HepG2 (cell line): ENCODE results near the gene BCL2L11. TPM values are rescaled to one million over a fixed set of nuclear protein-coding genes. Genes with fewer than 3 reads are reported as not detected.

Experiments used
- ATAC-seq: fragments of 200-7000 bp; cut with Tn5 transposase; 3 replicates; pipeline ENCODE4 v1.9.1; 2020; ENCODE audit warnings: mild to moderate bottlenecking, moderate library complexity
- BruUV-seq: library from RNA; stranded (reverse); fragments of 400-500 nt; replicated peaks from 2 replicates; lab custom pipeline; 2021; lab: Mats Ljungman, UMichigan
- CTCF ChIA-PET: fragments of 300-600 bp; formaldehyde crosslinking; extraction: SDS; loops from one replicate; lab custom pipeline; 2021; ENCODE audit warnings: low total read pairs, inconsistent platforms, low intra/inter-chr PET ratio; lab: Yijun Ruan, JAX
- POLR2A ChIA-PET: fragments of 350-600 bp; sonication (Branson Sonifier 250); formaldehyde crosslinking; loops from one replicate; lab custom pipeline; 2020; ENCODE audit warnings: antibody characterized with exemption, inconsistent platforms; lab: Yijun Ruan, JAX
- DNase-seq: peaks from one replicate; pipeline ENCODE4 v3.0.0-alpha.2; 2015; ENCODE audit warnings: low spot score
- FAIRE-seq: peaks from 3 replicates; lab custom pipeline; 2011; peaks lifted over from hg19 to GRCh38; lab: Jason Lieb, UNC
- H2AFZ ChIP-seq: one replicate; pipeline ENCODE4 v1.6.1; 2011; ENCODE audit warnings: low read length, inconsistent platforms
- H3K27ac ChIP-seq: fragments of 300-600 bp; 3 replicates; pipeline ENCODE4 v1.8.0; 2011; ENCODE audit warnings: mixed run types, mild to moderate bottlenecking, mixed read lengths, low read length, inconsistent platforms; ENCODE audit not compliant: insufficient read depth; ENCODE audit errors: extremely low read length
- H3K27me3 ChIP-seq, 2 experiments: fragments of 200-600 bp in 1 of 2; 2 replicates in 1 of 2; 3 replicates in 1 of 2; pipeline versions ENCODE4 v1.6.0 to v1.8.0; 2011; ENCODE audit warnings: low read length in 2 of 2, mild to moderate bottlenecking in 2 of 2, moderate library complexity in 2 of 2, inconsistent platforms in 1 of 2; ENCODE audit not compliant: insufficient read depth in 2 of 2, control insufficient read depth in 1 of 2
- H3K36me3 ChIP-seq, 2 experiments: fragments of 200-600 bp in 1 of 2; replicated peaks in 1 of 2; 2 replicates in 1 of 2; 3 replicates in 1 of 2; pipeline versions ENCODE4 v1.5.1 to v1.8.0; 2011; ENCODE audit warnings: low read length in 2 of 2, inconsistent platforms in 1 of 2; ENCODE audit not compliant: insufficient read depth in 2 of 2, control insufficient read depth in 1 of 2
- H3K4me1 ChIP-seq: 2 replicates; pipeline ENCODE4 v1.5.1; 2012; ENCODE audit warnings: low read length, inconsistent platforms; ENCODE audit not compliant: insufficient read depth
- H3K4me2 ChIP-seq: 2 replicates; pipeline ENCODE4 v1.6.0; 2011; ENCODE audit warnings: low read depth, low read length, inconsistent platforms
- H3K4me3 ChIP-seq, 3 experiments: fragments of 200-600 bp in 1 of 3; sonication (generic), shearing (Covaris generic) in 1 of 3; replicated peaks in 1 of 3; 2 replicates each; pipeline ENCODE4 v1.5.1; 2011 to 2016; ENCODE audit warnings: low read length in 3 of 3, inconsistent platforms in 2 of 3, low read depth in 2 of 3, mild to moderate bottlenecking in 2 of 3, control low read depth in 1 of 3, mixed read lengths in 1 of 3; ENCODE audit not compliant: insufficient read depth in 1 of 3
- H3K79me2 ChIP-seq: one replicate; pipeline ENCODE4 v1.6.1; 2011; ENCODE audit warnings: low read length, inconsistent platforms; ENCODE audit not compliant: insufficient read depth
- H3K9ac ChIP-seq: 2 replicates; pipeline ENCODE4 v1.6.0; 2011; ENCODE audit warnings: mild to moderate bottlenecking, low read depth, low read length, inconsistent platforms; ENCODE audit not compliant: insufficient read depth
- H3K9me3 ChIP-seq: 2 replicates; pipeline ENCODE4 v1.5.1; 2012; ENCODE audit warnings: mild to moderate bottlenecking, low read length
- H4K20me1 ChIP-seq: 2 replicates; pipeline ENCODE4 v1.6.0; 2011; ENCODE audit warnings: inconsistent platforms, mild to moderate bottlenecking, low read length, moderate library complexity; ENCODE audit not compliant: insufficient read depth
- FOXM1 ChIP-seq: sonication (generic); formaldehyde crosslinking; IDR thresholded peaks from 2 replicates; pipeline ENCODE4 v1.5.0; 2020; ENCODE audit warnings: missing genetic modification reagents
- HOXA5 ChIP-seq: sonication (generic); formaldehyde crosslinking; IDR thresholded peaks from 2 replicates; pipeline ENCODE4 v1.4.0; 2020; ENCODE audit warnings: missing genetic modification reagents
- KLF15 ChIP-seq: sonication (generic); formaldehyde crosslinking; IDR thresholded peaks from 2 replicates; pipeline ENCODE4 v1.8.1; 2023; ENCODE audit warnings: borderline replicate concordance, mild to moderate bottlenecking, inconsistent platforms, missing genetic modification reagents, mixed read lengths
- NFKBIZ ChIP-seq: IDR thresholded peaks from 2 replicates; pipeline ENCODE4 v1.6.1; 2018; ENCODE audit warnings: missing genetic modification reagents, missing compliant biosample characterization
- PRPF4 ChIP-seq: fragments of 200-400 bp; formaldehyde crosslinking; IDR thresholded peaks from 2 replicates; pipeline ENCODE4 v1.6.1; 2016; ENCODE audit warnings: low read length, low read depth; ENCODE audit not compliant: poor library complexity, severe bottlenecking
- RARA ChIP-seq: IDR thresholded peaks from 2 replicates; pipeline ENCODE4 v1.6.1; 2016; ENCODE audit warnings: missing genetic modification reagents, missing compliant biosample characterization
- SNRNP70 ChIP-seq: fragments of 200-400 bp; formaldehyde crosslinking; IDR thresholded peaks from 2 replicates; pipeline ENCODE4 v1.6.1; 2017; ENCODE audit warnings: mild to moderate bottlenecking, low read depth, low read length, moderate library complexity
- THAP11 ChIP-seq: IDR thresholded peaks from 2 replicates; pipeline ENCODE4 v1.6.1; 2016; ENCODE audit warnings: missing biosample characterization, missing genetic modification reagents
- ZFP36L2 ChIP-seq: sonication (generic); formaldehyde crosslinking; IDR thresholded peaks from 2 replicates; pipeline ENCODE4 v1.4.0; 2020; ENCODE audit warnings: missing genetic modification reagents
- ZMYM2 ChIP-seq: sonication (generic); formaldehyde crosslinking; IDR thresholded peaks from 2 replicates; pipeline ENCODE4 v1.8.0; 2022; ENCODE audit warnings: mild to moderate bottlenecking, missing genetic modification reagents
- WGBS: methylation state at CpG from one replicate; pipeline ENCODE4 v1.1.6; 2017; ENCODE audit warnings: low lambda C conversion rate; 5-methylcytosine and 5-hydroxymethylcytosine counted together
- in situ Hi-C: cut with HindIII; loops from 2 replicates; pipeline ENCODE4 v1.10.0; 2017; ENCODE audit warnings: low pct_unique_long_range_greater_than_20kb; ENCODE audit not compliant: extremely low pct_ligation_motif_present
- intact Hi-C: fragments of 100-400 bp; cut with micrococcal nuclease; formaldehyde crosslinking; loops from one replicate; pipeline ENCODE4 v1.10.0; 2022; ENCODE audit not compliant: unreplicated experiment
- polyA plus RNA-seq, 8 experiments: library from polyadenylated mRNA; depleted of rRNA in 3 of 8; stranded (reverse) in 7 of 8; unstranded in 1 of 8; fragments of >200 nt; fragmentation: Illumina TruSeq in 4 of 8; extraction: Trizol in 4 of 8; gene quantifications; 2 replicates each; pipeline versions ENCODE4 v1.2.1 to v1.2.3, GENCODE V29; 2011 to 2016; ENCODE audit warnings: low read depth in 4 of 8, missing spikeins in 1 of 8, mixed read lengths in 1 of 8; ENCODE audit not compliant: insufficient read depth in 1 of 8
- total RNA-seq, 5 experiments: library from RNA; depleted of rRNA; stranded (reverse); fragments of >200 nt; fragmentation: Illumina TruSeq; extraction: Trizol; gene quantifications; 2 replicates each; pipeline ENCODE4 v1.2.3, GENCODE V29; 2016; ENCODE audit warnings: low read depth in 1 of 5
- TF ChIP-seq, protein P1 (sequence below): sonication (generic); formaldehyde crosslinking; IDR thresholded peaks from 2 replicates; pipeline ENCODE4 v1.8.0; 2022; ENCODE audit warnings: mild to moderate bottlenecking, missing genetic modification reagents
- TF ChIP-seq, protein P2 (sequence below): sonication (generic); formaldehyde crosslinking; IDR thresholded peaks from 2 replicates; pipeline ENCODE4 v1.4.0; 2020; ENCODE audit warnings: mild to moderate bottlenecking, missing genetic modification reagents
- TF ChIP-seq, protein P3 (sequence below): sonication (generic); formaldehyde crosslinking; IDR thresholded peaks from 2 replicates; pipeline ENCODE4; 2020; ENCODE audit warnings: missing genetic modification reagents, mild to moderate bottlenecking, borderline replicate concordance

Gene BCL2L11
- total and polyA plus RNA-seq, 2 of the 13 experiments (the other 11 are each of a cell fraction or from before 2014, with no cell fraction given) = 6.1 to 9.7 TPM

DNA sequence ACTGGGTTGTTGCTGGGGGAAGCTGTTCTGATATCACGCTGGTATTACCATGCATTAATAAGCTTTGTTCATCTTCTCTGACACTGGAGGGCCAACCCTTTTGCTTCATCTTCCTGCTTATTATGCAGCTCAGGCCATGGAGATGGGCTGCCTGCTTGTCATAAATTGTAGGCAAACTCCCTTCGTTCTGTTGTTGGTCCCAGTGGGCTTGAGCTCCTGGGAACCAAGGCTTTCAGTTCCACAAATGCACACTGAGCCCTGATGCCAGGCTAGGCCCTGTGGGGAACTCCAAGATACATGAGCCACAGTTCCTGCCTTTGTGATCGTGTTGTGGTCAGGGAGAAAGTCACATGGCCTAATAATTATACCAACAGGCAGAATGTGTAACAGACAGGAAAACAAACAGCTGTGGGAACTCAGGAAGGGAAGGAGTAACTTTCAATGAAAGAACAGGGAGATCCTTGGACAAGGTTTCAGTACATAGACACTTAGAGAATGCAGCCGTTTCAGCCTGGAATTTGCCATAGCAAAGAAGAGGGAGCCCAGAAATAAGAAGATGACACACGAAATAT lies 49.0 kb upstream of the BCL2L11 start:
- POLR2A ChIA-PET = interaction anchor here (1.5 kb wide), 1 partner anchor 49 kb away, joined by 3 read pairs; the partner anchor contains the start of gene BCL2L11

More for the DNA sequence above, 49.0 kb upstream of the BCL2L11 start:
- Histone ChIP-seq H3K4me2 (no peak overlapping the region), H3K27me3 (peaks cover 0 to 23% of the 10 kb centered on the region in 2 experiments; a peak in 1 of 5 replicates), H3K36me3 (no peaks in the 10 kb centered on the region), H4K20me1 (no peaks in the 10 kb centered on the region), H3K4me3 (no peak overlapping the region), H3K79me2 (no peaks in the 10 kb centered on the region), H3K9ac (no peak overlapping the region), H3K9me3 (peaks cover 15% of the 10 kb centered on the region; the same call in 1 of the 2 replicates), H3K4me1 (no peaks in the 10 kb centered on the region), H3K27ac (no peak overlapping the region), H2AFZ (no peak overlapping the region)
- intact Hi-C loops (no loop called here), in situ Hi-C loops (no loop called here)
- ATAC-seq = no peak
- BruUV-seq = no TSS peak
- TF ChIP-seq HOXA5 (CRISPR knock-in tag) (no peak), ZFP36L2 (no peak), SNRNP70 (no peak), RARA (CRISPR knock-in tag) (no peak), PRPF4 (no peak), FOXM1 (CRISPR knock-in tag) (no peak), NFKBIZ (CRISPR knock-in tag) (no peak), KLF15 (CRISPR knock-in tag) (no peak), ZMYM2 (CRISPR knock-in tag) (no peak), THAP11 (CRISPR knock-in tag) (no peak)
- TF ChIP-seq, protein P1, sequence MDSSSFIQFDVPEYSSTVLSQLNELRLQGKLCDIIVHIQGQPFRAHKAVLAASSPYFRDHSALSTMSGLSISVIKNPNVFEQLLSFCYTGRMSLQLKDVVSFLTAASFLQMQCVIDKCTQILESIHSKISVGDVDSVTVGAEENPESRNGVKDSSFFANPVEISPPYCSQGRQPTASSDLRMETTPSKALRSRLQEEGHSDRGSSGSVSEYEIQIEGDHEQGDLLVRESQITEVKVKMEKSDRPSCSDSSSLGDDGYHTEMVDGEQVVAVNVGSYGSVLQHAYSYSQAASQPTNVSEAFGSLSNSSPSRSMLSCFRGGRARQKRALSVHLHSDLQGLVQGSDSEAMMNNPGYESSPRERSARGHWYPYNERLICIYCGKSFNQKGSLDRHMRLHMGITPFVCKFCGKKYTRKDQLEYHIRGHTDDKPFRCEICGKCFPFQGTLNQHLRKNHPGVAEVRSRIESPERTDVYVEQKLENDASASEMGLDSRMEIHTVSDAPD = no peak
- TF ChIP-seq, protein P2, sequence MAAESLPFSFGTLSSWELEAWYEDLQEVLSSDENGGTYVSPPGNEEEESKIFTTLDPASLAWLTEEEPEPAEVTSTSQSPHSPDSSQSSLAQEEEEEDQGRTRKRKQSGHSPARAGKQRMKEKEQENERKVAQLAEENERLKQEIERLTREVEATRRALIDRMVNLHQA (CRISPR knock-in tag) = no peak
- TF ChIP-seq, protein P3, sequence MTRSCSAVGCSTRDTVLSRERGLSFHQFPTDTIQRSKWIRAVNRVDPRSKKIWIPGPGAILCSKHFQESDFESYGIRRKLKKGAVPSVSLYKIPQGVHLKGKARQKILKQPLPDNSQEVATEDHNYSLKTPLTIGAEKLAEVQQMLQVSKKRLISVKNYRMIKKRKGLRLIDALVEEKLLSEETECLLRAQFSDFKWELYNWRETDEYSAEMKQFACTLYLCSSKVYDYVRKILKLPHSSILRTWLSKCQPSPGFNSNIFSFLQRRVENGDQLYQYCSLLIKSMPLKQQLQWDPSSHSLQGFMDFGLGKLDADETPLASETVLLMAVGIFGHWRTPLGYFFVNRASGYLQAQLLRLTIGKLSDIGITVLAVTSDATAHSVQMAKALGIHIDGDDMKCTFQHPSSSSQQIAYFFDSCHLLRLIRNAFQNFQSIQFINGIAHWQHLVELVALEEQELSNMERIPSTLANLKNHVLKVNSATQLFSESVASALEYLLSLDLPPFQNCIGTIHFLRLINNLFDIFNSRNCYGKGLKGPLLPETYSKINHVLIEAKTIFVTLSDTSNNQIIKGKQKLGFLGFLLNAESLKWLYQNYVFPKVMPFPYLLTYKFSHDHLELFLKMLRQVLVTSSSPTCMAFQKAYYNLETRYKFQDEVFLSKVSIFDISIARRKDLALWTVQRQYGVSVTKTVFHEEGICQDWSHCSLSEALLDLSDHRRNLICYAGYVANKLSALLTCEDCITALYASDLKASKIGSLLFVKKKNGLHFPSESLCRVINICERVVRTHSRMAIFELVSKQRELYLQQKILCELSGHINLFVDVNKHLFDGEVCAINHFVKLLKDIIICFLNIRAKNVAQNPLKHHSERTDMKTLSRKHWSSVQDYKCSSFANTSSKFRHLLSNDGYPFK (CRISPR knock-in tag) = no peak
- CTCF ChIA-PET = no interaction called here
- no peak for FAIRE-seq
- 3% methylated on average over 5 of the region's 5 CpGs for WGBS
- DNase-seq = no peak
